Measurements from ENCODE around the gene ACVR1C. TPM values are rescaled to one million over a fixed set of nuclear protein-coding genes. Genes with fewer than 3 reads are reported as not detected.

The ACVR1C gene
- total and polyA plus RNA-seq, 2 donors (not counting 1 experiment from before 2014, with no cell fraction given) = 0.24 to 0.52 TPM

DNA sequence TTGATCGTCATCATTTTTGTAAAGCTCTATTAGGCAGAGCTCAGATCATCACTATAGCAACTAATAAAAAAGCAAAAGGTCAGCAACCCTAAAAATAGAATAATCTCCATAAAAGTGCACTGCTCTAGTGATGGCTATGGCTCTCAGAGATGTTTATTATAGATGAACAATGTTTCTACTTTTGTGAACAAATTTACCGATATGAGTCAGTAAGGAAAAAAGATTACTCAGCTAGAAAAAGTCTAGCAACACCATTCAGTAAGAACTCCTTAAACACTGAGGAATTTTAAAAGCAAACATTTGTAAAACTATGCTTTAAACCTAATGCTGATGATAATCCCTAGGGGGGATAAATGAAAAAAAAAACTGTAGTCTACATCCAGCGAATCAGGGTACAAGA, 69.6 kb downstream of the ACVR1C start:
- no CpG with 5 or more reads among the region's 3 CpGs for WGBS (ENCODE audit: insufficient coverage)
- ChIA-PET POLR2A (no interaction called here), CTCF (no interaction called here)
- H3K27me3 Mint-ChIP-seq = peaks cover 9% of the 10 kb centered on the region
- no peak for ATAC-seq (ENCODE audit: low read depth)
- H3K4me3 ChIP-seq (ENCODE audit: control extremely low read depth in 1 of 5, extremely low read depth in 1 of 5, insufficient read depth in 1 of 5, low read depth in 2 of 5, low read length in 4 of 5) = no peak overlapping the region
- H3K4me2 ChIP-seq (replicated peaks; ENCODE audit: low read depth, low read length, poor library complexity, severe bottlenecking) = no peak overlapping the region
- H2AFZ ChIP-seq (ENCODE audit: insufficient read depth, low read depth, low read length, poor library complexity, severe bottlenecking) = no peak overlapping the region
- H3K4me3 Mint-ChIP-seq = no peak overlapping the region
- H3K4me1 ChIP-seq (ENCODE audit: control insufficient read depth in 2 of 2, insufficient read depth in 2 of 2, low read length in 2 of 2) = no peaks in the 10 kb centered on the region
- H3K9me3 ChIP-seq (ENCODE audit: control extremely low read depth in 1 of 3, control insufficient read depth in 2 of 3, insufficient read depth in 1 of 3, low read length in 2 of 3) = no peaks in the 10 kb centered on the region
- TF ChIP-seq, protein P1, sequence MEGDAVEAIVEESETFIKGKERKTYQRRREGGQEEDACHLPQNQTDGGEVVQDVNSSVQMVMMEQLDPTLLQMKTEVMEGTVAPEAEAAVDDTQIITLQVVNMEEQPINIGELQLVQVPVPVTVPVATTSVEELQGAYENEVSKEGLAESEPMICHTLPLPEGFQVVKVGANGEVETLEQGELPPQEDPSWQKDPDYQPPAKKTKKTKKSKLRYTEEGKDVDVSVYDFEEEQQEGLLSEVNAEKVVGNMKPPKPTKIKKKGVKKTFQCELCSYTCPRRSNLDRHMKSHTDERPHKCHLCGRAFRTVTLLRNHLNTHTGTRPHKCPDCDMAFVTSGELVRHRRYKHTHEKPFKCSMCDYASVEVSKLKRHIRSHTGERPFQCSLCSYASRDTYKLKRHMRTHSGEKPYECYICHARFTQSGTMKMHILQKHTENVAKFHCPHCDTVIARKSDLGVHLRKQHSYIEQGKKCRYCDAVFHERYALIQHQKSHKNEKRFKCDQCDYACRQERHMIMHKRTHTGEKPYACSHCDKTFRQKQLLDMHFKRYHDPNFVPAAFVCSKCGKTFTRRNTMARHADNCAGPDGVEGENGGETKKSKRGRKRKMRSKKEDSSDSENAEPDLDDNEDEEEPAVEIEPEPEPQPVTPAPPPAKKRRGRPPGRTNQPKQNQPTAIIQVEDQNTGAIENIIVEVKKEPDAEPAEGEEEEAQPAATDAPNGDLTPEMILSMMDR (IDR thresholded peaks at IDR 0.05) = no peak
- no peak for TF ChIP-seq EZH2 (IDR thresholded peaks at IDR 0.05; ENCODE audit: borderline replicate concordance, insufficient read depth, low read depth, low read length, poor library complexity, severe bottlenecking)
- H3K9ac ChIP-seq (ENCODE audit: low read length) = no peak overlapping the region
- no peak overlapping the region for H3K27ac ChIP-seq (ENCODE audit: low read length in 2 of 2)
- no peaks in the 10 kb centered on the region for H3K27me3 ChIP-seq (replicated peaks in 1 of 4; ENCODE audit: control extremely low read depth in 1 of 4, control insufficient read depth in 3 of 4, insufficient read depth in 4 of 4, low read length in 3 of 4)
- no peak for DNase-seq
- no peaks in the 10 kb centered on the region for H3K36me3 ChIP-seq (replicated peaks in 1 of 2; ENCODE audit: control extremely low read depth in 1 of 2, control insufficient read depth in 1 of 2, extremely low read depth in 1 of 2, insufficient read depth in 2 of 2, low read length in 1 of 2)
- no peaks in the 10 kb centered on the region for H4K20me1 ChIP-seq (ENCODE audit: control insufficient read depth, insufficient read depth, low read length, poor library complexity, severe bottlenecking)
- intact Hi-C loops (cut with micrococcal nuclease) = no loop called here
- no peaks in the 10 kb centered on the region for H3K79me2 ChIP-seq (ENCODE audit: control insufficient read depth, insufficient read depth, low read length)
- peaks cover 10% of the 10 kb centered on the region for H3K4me1 Mint-ChIP-seq
- H3K9me3 Mint-ChIP-seq (ENCODE audit: insufficient read depth) = peaks cover 5% of the 10 kb centered on the region
- H3K27ac Mint-ChIP-seq = no peak overlapping the region

DNA sequence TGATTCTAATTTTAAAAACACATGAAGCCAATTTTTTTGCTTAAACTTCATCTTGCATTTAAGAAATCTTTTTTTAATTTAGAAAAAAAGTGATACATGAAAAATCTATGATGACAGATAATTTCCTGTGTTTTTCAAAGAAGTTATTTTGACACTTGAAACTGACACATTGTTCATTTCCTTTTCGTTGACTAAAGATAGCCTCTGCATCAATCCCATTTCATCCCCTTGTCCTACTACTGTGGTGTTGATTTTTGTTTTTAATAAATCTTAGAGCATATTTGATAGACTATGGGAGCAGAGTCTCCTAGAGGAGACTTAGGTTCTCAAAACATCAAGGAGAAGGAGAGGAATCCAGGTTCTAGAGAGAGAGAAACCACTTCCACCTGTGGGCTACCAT, 70.9 kb downstream of the ACVR1C start:
- H2AFZ ChIP-seq (ENCODE audit: insufficient read depth, low read depth, low read length, poor library complexity, severe bottlenecking) = no peak overlapping the region
- Mint-ChIP-seq H3K4me1 (peaks cover 4% of the 10 kb centered on the region), H3K9me3 (ENCODE audit: insufficient read depth) (no peaks in the 10 kb centered on the region), H3K4me3 (no peak overlapping the region), H3K27ac (no peak overlapping the region), H3K27me3 (peaks cover 2% of the 10 kb centered on the region)
- H3K9ac ChIP-seq (ENCODE audit: low read length) = no peak overlapping the region
- H3K27ac ChIP-seq (ENCODE audit: low read length in 2 of 2) = no peak overlapping the region
- no peaks in the 10 kb centered on the region for H3K36me3 ChIP-seq (replicated peaks in 1 of 2; ENCODE audit: control extremely low read depth in 1 of 2, control insufficient read depth in 1 of 2, extremely low read depth in 1 of 2, insufficient read depth in 2 of 2, low read length in 1 of 2)
- H3K4me3 ChIP-seq (ENCODE audit: control extremely low read depth in 1 of 5, extremely low read depth in 1 of 5, insufficient read depth in 1 of 5, low read depth in 2 of 5, low read length in 4 of 5) = no peak overlapping the region
- TF ChIP-seq EZH2 (IDR thresholded peaks at IDR 0.05; ENCODE audit: borderline replicate concordance, insufficient read depth, low read depth, low read length, poor library complexity, severe bottlenecking) = no peak
- TF ChIP-seq, protein P1 (IDR thresholded peaks at IDR 0.05) = no peak
- no peaks in the 10 kb centered on the region for H3K79me2 ChIP-seq (ENCODE audit: control insufficient read depth, insufficient read depth, low read length)
- POLR2A ChIA-PET = no interaction called here
- no peak for ATAC-seq (ENCODE audit: low read depth)
- DNase-seq = no peak
- H4K20me1 ChIP-seq (ENCODE audit: control insufficient read depth, insufficient read depth, low read length, poor library complexity, severe bottlenecking) = no peaks in the 10 kb centered on the region
- no peaks in the 10 kb centered on the region for H3K9me3 ChIP-seq (ENCODE audit: control extremely low read depth in 1 of 3, control insufficient read depth in 2 of 3, insufficient read depth in 1 of 3, low read length in 2 of 3)
- CTCF ChIA-PET = no interaction called here
- H3K27me3 ChIP-seq (replicated peaks in 1 of 4; ENCODE audit: control extremely low read depth in 1 of 4, control insufficient read depth in 3 of 4, insufficient read depth in 4 of 4, low read length in 3 of 4) = no peaks in the 10 kb centered on the region
- no peaks in the 10 kb centered on the region for H3K4me1 ChIP-seq (ENCODE audit: control insufficient read depth in 2 of 2, insufficient read depth in 2 of 2, low read length in 2 of 2)
- H3K4me2 ChIP-seq (replicated peaks; ENCODE audit: low read depth, low read length, poor library complexity, severe bottlenecking) = no peak overlapping the region
- WGBS (ENCODE audit: insufficient coverage) = no CpG with 5 or more reads among the region's 1 CpG
- intact Hi-C loops (cut with micrococcal nuclease) = no loop called here
